ENCODE results near the gene ABCA2. TPM values are rescaled to one million over a fixed set of nuclear protein-coding genes. Genes with fewer than 3 reads are reported as not detected.

ABCA2 gene
- total and polyA plus RNA-seq, 12 donors, result 2.9 to 150 (median 31.5) TPM

Other genes starting within 250 kb of the ABCA2 start
Only the 30 nearest of the 38 such genes appear.
- 1 to 10 TPM in 8 of 9 donors, under 1 TPM in 1; 0.42 to 7.1 (median 3.4) TPM for gene AJM1, start 185.8 kb downstream of the ABCA2 start, total RNA-seq
- gene AJM1, start 185.8 kb downstream of the ABCA2 start, polyA plus RNA-seq, result 10 to 100 TPM in 1 of 3 donors, 1 to 10 TPM in 1, under 1 TPM in 1; 0.33 to 13.7 (median 3.2) TPM
- 100 to 1,000 TPM in 7 of 9 donors, 10 to 100 TPM in 2; 73.9 to 267 (median 171) TPM for gene PHPT1, start 178.8 kb downstream of the ABCA2 start, total RNA-seq
- gene PHPT1, start 178.8 kb downstream of the ABCA2 start, polyA plus RNA-seq, result 100 to 1,000 TPM in 2 of 3 donors, 10 to 100 TPM in 1; 75.8 to 330 (median 214) TPM
- 10 to 100 TPM in 1 of 9 donors, 1 to 10 TPM in 8; 1.3 to 13.8 (median 4.6) TPM for gene MAMDC4, start 175.9 kb downstream of the ABCA2 start, total RNA-seq
- gene MAMDC4, start 175.9 kb downstream of the ABCA2 start, polyA plus RNA-seq, result 10 to 100 TPM in 2 of 3 donors, under 1 TPM in 1; 0.57 to 30.6 (median 11.6) TPM
- gene EDF1, start 161.9 kb downstream of the ABCA2 start, total RNA-seq, result 100 to 1,000 TPM; 228 to 557 (median 426) TPM
- 1,000 to 10,000 TPM in 2 of 3 donors, 100 to 1,000 TPM in 1; 649 to 1,113 (median 1,099) TPM for gene EDF1, start 161.9 kb downstream of the ABCA2 start, polyA plus RNA-seq
- 10 to 100 TPM in 5 of 9 donors, 1 to 10 TPM in 4; 3.8 to 16.9 (median 10.3) TPM for gene TRAF2, start 141.7 kb downstream of the ABCA2 start, total RNA-seq
- gene TRAF2, start 141.7 kb downstream of the ABCA2 start, polyA plus RNA-seq, result 10 to 100 TPM in 2 of 3 donors, 1 to 10 TPM in 1; 3.4 to 24.7 (median 13.2) TPM
- gene FBXW5, start 83.5 kb downstream of the ABCA2 start, total RNA-seq, result 100 to 1,000 TPM in 7 of 9 donors, 10 to 100 TPM in 2; 91.6 to 257 (median 202) TPM
- 100 to 1,000 TPM in 2 of 3 donors, 10 to 100 TPM in 1; 19.2 to 153 (median 125) TPM for gene FBXW5, start 83.5 kb downstream of the ABCA2 start, polyA plus RNA-seq
- gene C8G, start 83.0 kb downstream of the ABCA2 start, total RNA-seq, result 1 to 10 TPM in 2 of 9 donors, under 1 TPM in 1, not detected in 6; 0.68 to 5.5 (median 1.2) TPM
- 1 to 10 TPM; 1.1 to 4.3 (median 3.3) TPM for gene C8G, start 83.0 kb downstream of the ABCA2 start, polyA plus RNA-seq
- gene LCN12, start 76.0 kb downstream of the ABCA2 start, total RNA-seq, result 10 to 100 TPM in 1 of 9 donors, 1 to 10 TPM in 7, not detected in 1; 1.7 to 16.6 (median 4.0) TPM
- gene LCN12, start 76.0 kb downstream of the ABCA2 start, polyA plus RNA-seq, result 10 to 100 TPM in 2 of 3 donors, under 1 TPM in 1; 0.75 to 31.8 (median 25.7) TPM
- gene PTGDS, start 50.7 kb downstream of the ABCA2 start, total RNA-seq, result 100 to 1,000 TPM in 6 of 9 donors, 10 to 100 TPM in 2, 1 to 10 TPM in 1; 1.1 to 607 (median 197) TPM
- gene PTGDS, start 50.7 kb downstream of the ABCA2 start, polyA plus RNA-seq, result 100 to 1,000 TPM in 2 of 3 donors, 10 to 100 TPM in 1; 23.8 to 812 (median 672) TPM
- 1 to 10 TPM in 3 of 9 donors, under 1 TPM in 4, not detected in 2; 0.06 to 2.8 (median 0.41) TPM for gene LCNL1, start 45.2 kb downstream of the ABCA2 start, total RNA-seq
- gene LCNL1, start 45.2 kb downstream of the ABCA2 start, polyA plus RNA-seq, result 10 to 100 TPM in 1 of 3 donors, 1 to 10 TPM in 1, under 1 TPM in 1; 0.26 to 10.5 (median 8.2) TPM
- 10 to 100 TPM; 20.3 to 44.5 (median 35.5) TPM for gene PAXX, start 35.8 kb downstream of the ABCA2 start, total RNA-seq
- 100 to 1,000 TPM in 2 of 3 donors, 1 to 10 TPM in 1; 4.9 to 363 (median 209) TPM for gene PAXX, start 35.8 kb downstream of the ABCA2 start, polyA plus RNA-seq
- 1 to 10 TPM in 2 of 9 donors, under 1 TPM in 5, not detected in 2; 0.22 to 1.3 (median 0.79) TPM for gene CLIC3, start 31.7 kb downstream of the ABCA2 start, total RNA-seq
- gene CLIC3, start 31.7 kb downstream of the ABCA2 start, polyA plus RNA-seq, result 1 to 10 TPM in 2 of 3 donors, not detected in 1; 3.8 to 6.4 TPM
- gene FUT7, start 3.9 kb upstream of the ABCA2 start, total RNA-seq, result under 1 TPM in 5 of 9 donors, not detected in 4; 0.11 to 0.69 (median 0.21) TPM
- gene FUT7, start 3.9 kb upstream of the ABCA2 start, polyA plus RNA-seq, result under 1 TPM in 2 of 3 donors, not detected in 1; 0.16 to 0.17 TPM
- gene NPDC1, start 17.9 kb upstream of the ABCA2 start, total RNA-seq, result 10 to 100 TPM in 8 of 9 donors, 1 to 10 TPM in 1; 9.4 to 77.1 (median 41.2) TPM
- gene NPDC1, start 17.9 kb upstream of the ABCA2 start, polyA plus RNA-seq, result 100 to 1,000 TPM in 2 of 3 donors, 1 to 10 TPM in 1; 5.1 to 311 (median 194) TPM
- gene ENTPD2, start 25.8 kb upstream of the ABCA2 start, total RNA-seq, result under 1 TPM in 4 of 9 donors, not detected in 5; 0.28 to 0.53 (median 0.36) TPM
- gene ENTPD2, start 25.8 kb upstream of the ABCA2 start, polyA plus RNA-seq, result 1 to 10 TPM in 2 of 3 donors, not detected in 1; 1.6 to 1.7 TPM
- 1 to 10 TPM in 2 of 9 donors, under 1 TPM in 7; 0.24 to 1.7 (median 0.79) TPM for gene SAPCD2, start 42.3 kb upstream of the ABCA2 start, total RNA-seq
- under 1 TPM; 0.07 to 0.56 (median 0.17) TPM for gene SAPCD2, start 42.3 kb upstream of the ABCA2 start, polyA plus RNA-seq
- 10 to 100 TPM in 8 of 9 donors, under 1 TPM in 1; 0.28 to 68.7 (median 14.4) TPM for gene UAP1L1, start 49.3 kb upstream of the ABCA2 start, total RNA-seq
- gene UAP1L1, start 49.3 kb upstream of the ABCA2 start, polyA plus RNA-seq, result 10 to 100 TPM in 2 of 3 donors, 1 to 10 TPM in 1; 3.6 to 61.1 (median 15.9) TPM
- gene MAN1B1, start 58.7 kb upstream of the ABCA2 start, total RNA-seq, result 100 to 1,000 TPM in 1 of 9 donors, 10 to 100 TPM in 8; 44.5 to 102 (median 63.0) TPM
- 100 to 1,000 TPM in 1 of 3 donors, 10 to 100 TPM in 2; 44.4 to 138 (median 87.6) TPM for gene MAN1B1, start 58.7 kb upstream of the ABCA2 start, polyA plus RNA-seq
- gene DPP7, start 86.5 kb upstream of the ABCA2 start, total RNA-seq, result 100 to 1,000 TPM; 117 to 387 (median 234) TPM
- gene DPP7, start 86.5 kb upstream of the ABCA2 start, polyA plus RNA-seq, result 1,000 to 10,000 TPM in 2 of 3 donors, 10 to 100 TPM in 1; 52.6 to 1,938 (median 1,109) TPM
- gene GRIN1, start 110.9 kb upstream of the ABCA2 start, total RNA-seq, result under 1 TPM in 4 of 9 donors, not detected in 5; 0.04 to 0.28 (median 0.08) TPM
- under 1 TPM; 0.04 to 0.16 (median 0.10) TPM for gene GRIN1, start 110.9 kb upstream of the ABCA2 start, polyA plus RNA-seq
- not detected for gene LRRC26, start 141.8 kb upstream of the ABCA2 start, total RNA-seq
- not detected for gene LRRC26, start 141.8 kb upstream of the ABCA2 start, polyA plus RNA-seq
- not detected for gene TMEM210, start 143.8 kb upstream of the ABCA2 start, total RNA-seq
- gene TMEM210, start 143.8 kb upstream of the ABCA2 start, polyA plus RNA-seq, result not detected
- 10 to 100 TPM; 18.1 to 72.1 (median 25.6) TPM for gene ANAPC2, start 160.3 kb upstream of the ABCA2 start, total RNA-seq
- gene ANAPC2, start 160.3 kb upstream of the ABCA2 start, polyA plus RNA-seq, result 100 to 1,000 TPM in 1 of 3 donors, 10 to 100 TPM in 1, 1 to 10 TPM in 1; 7.1 to 162 (median 89.7) TPM
- gene SSNA1, start 160.4 kb upstream of the ABCA2 start, total RNA-seq, result 10 to 100 TPM; 50.0 to 98.1 (median 65.7) TPM
- gene SSNA1, start 160.4 kb upstream of the ABCA2 start, polyA plus RNA-seq, result 100 to 1,000 TPM in 2 of 3 donors, 10 to 100 TPM in 1; 13.2 to 138 (median 127) TPM
- 10 to 100 TPM in 5 of 9 donors, 1 to 10 TPM in 4; 5.0 to 23.5 (median 10.7) TPM for gene TPRN, start 172.5 kb upstream of the ABCA2 start, total RNA-seq
- gene TPRN, start 172.5 kb upstream of the ABCA2 start, polyA plus RNA-seq, result 1 to 10 TPM; 1.4 to 7.6 (median 3.4) TPM
- gene TMEM203, start 177.4 kb upstream of the ABCA2 start, total RNA-seq, result 10 to 100 TPM; 32.7 to 48.4 (median 42.3) TPM
- 10 to 100 TPM; 21.7 to 30.2 (median 28.4) TPM for gene TMEM203, start 177.4 kb upstream of the ABCA2 start, polyA plus RNA-seq
- gene NDOR1, start 177.5 kb upstream of the ABCA2 start, total RNA-seq, result 10 to 100 TPM in 7 of 9 donors, 1 to 10 TPM in 2; 4.5 to 21.4 (median 13.5) TPM
- 10 to 100 TPM in 2 of 3 donors, 1 to 10 TPM in 1; 1.6 to 36.4 (median 14.9) TPM for gene NDOR1, start 177.5 kb upstream of the ABCA2 start, polyA plus RNA-seq
- 10 to 100 TPM in 4 of 9 donors, 1 to 10 TPM in 5; 1.1 to 33.8 (median 8.9) TPM for gene RNF208, start 194.0 kb upstream of the ABCA2 start, total RNA-seq
- 10 to 100 TPM in 2 of 3 donors, 1 to 10 TPM in 1; 1.2 to 90.5 (median 36.5) TPM for gene RNF208, start 194.0 kb upstream of the ABCA2 start, polyA plus RNA-seq
- gene CYSRT1, start 196.9 kb upstream of the ABCA2 start, total RNA-seq, result 1 to 10 TPM in 6 of 9 donors, under 1 TPM in 3; 0.56 to 4.6 (median 1.2) TPM
- 1 to 10 TPM in 2 of 3 donors, not detected in 1; 2.5 to 3.4 TPM for gene CYSRT1, start 196.9 kb upstream of the ABCA2 start, polyA plus RNA-seq
- gene RNF224, start 199.3 kb upstream of the ABCA2 start, total RNA-seq, result under 1 TPM in 1 of 9 donors, not detected in 8; 0.06 TPM
- not detected for gene RNF224, start 199.3 kb upstream of the ABCA2 start, polyA plus RNA-seq